Osteoblast (primary cell): Measurements from ENCODE around the gene CABP1. TPM values are rescaled to one million over a fixed set of nuclear protein-coding genes. Genes with fewer than 3 reads are reported as not detected.

Source experiments
- DNase-seq: peaks from one replicate; pipeline ENCODE4 v3.0.0; 2011; ENCODE audit warnings: low spot score, mixed read lengths; ENCODE audit not compliant: insufficient read length; ENCODE audit errors: missing footprints
- H2AFZ ChIP-seq: 2 replicates; pipeline ENCODE4 v1.6.0; 2011; ENCODE audit warnings: mild to moderate bottlenecking, low read length
- H3K27ac ChIP-seq: 2 replicates; pipeline ENCODE4 v1.5.1; 2011; ENCODE audit warnings: mild to moderate bottlenecking, low read depth, low read length, moderate library complexity
- H3K27me3 ChIP-seq: 2 replicates; pipeline ENCODE4 v1.6.0; 2012; ENCODE audit warnings: mild to moderate bottlenecking, control low read depth, inconsistent platforms, low read length, moderate library complexity; ENCODE audit not compliant: insufficient read depth
- H3K36me3 ChIP-seq: 2 replicates; pipeline ENCODE4 v1.5.1; 2011; ENCODE audit warnings: mild to moderate bottlenecking, low read length, control low read depth, moderate library complexity; ENCODE audit not compliant: insufficient read depth
- H3K4me1 ChIP-seq: 2 replicates; pipeline ENCODE4 v1.5.1; 2011; ENCODE audit warnings: mild to moderate bottlenecking, low read length, control low read depth, moderate library complexity; ENCODE audit not compliant: insufficient read depth
- H3K4me2 ChIP-seq: 2 replicates; pipeline ENCODE4 v1.6.0; 2011; ENCODE audit warnings: mild to moderate bottlenecking, low read length; ENCODE audit not compliant: insufficient read depth
- H3K4me3 ChIP-seq: fragments of 200-600 bp; sonication (generic); 3 replicates; pipeline ENCODE4 v1.5.1; 2012; ENCODE audit warnings: mild to moderate bottlenecking, low read length, inconsistent platforms; ENCODE audit not compliant: insufficient read depth
- H3K79me2 ChIP-seq: 2 replicates; pipeline ENCODE4 v1.6.0; 2012; ENCODE audit warnings: mild to moderate bottlenecking, low read length, control low read depth, inconsistent platforms; ENCODE audit not compliant: insufficient read depth
- H3K9me3 ChIP-seq: 2 replicates; pipeline ENCODE4 v1.5.1; 2011; ENCODE audit warnings: low read depth, low read length, control low read depth
- H4K20me1 ChIP-seq: 2 replicates; pipeline ENCODE4 v1.6.0; 2012; ENCODE audit warnings: mild to moderate bottlenecking, low read length, control low read depth; ENCODE audit not compliant: insufficient read depth
- CTCF ChIP-seq: IDR thresholded peaks from 2 replicates; pipeline ENCODE4 v1.5.1; 2011; ENCODE audit warnings: mild to moderate bottlenecking, low read depth, low read length, moderate library complexity; ENCODE audit errors: extremely low read depth
- total RNA-seq: library from RNA; depleted of rRNA; stranded (reverse); fragments of >200 nt; gene quantifications from 2 replicates; pipeline ENCODE4 v1.2.3, GENCODE V29; 2012

The CABP1 gene
- total RNA-seq, 1 donor: not detected

GRCh38 chr12:120693848-120694247 is 53.4 kb downstream of the CABP1 start:
- H2AFZ ChIP-seq: no peak overlapping the region
- no peaks in the 10 kb centered on the region for H3K27me3 ChIP-seq
- DNase-seq: no peak
- H3K27ac ChIP-seq: no peak overlapping the region
- H3K4me1 ChIP-seq: peaks cover 10% of the 10 kb centered on the region
- peaks cover 56% of the 10 kb centered on the region for H4K20me1 ChIP-seq
- H3K79me2 ChIP-seq: peaks cover 74% of the 10 kb centered on the region
- H3K4me3 ChIP-seq: no peak overlapping the region
- H3K4me2 ChIP-seq: no peak overlapping the region
- TF ChIP-seq CTCF: no peak
- H3K9me3 ChIP-seq: no peaks in the 10 kb centered on the region
- H3K36me3 ChIP-seq: peaks cover 49% of the 10 kb centered on the region

- H3K4me2 ChIP-seq: no peak overlapping the region
These were observed 56.2 kb downstream of the CABP1 start for GRCh38 chr12:120696626-120697025.

GRCh38 chr12:120697344-120697743 is 56.9 kb downstream of the CABP1 start:
- H3K9me3 ChIP-seq: no peaks in the 10 kb centered on the region
- H3K27ac ChIP-seq: no peak overlapping the region
- H4K20me1 ChIP-seq: peaks cover 28% of the 10 kb centered on the region
- no peak overlapping the region for H3K4me3 ChIP-seq
- no peak overlapping the region for H3K4me2 ChIP-seq
- H3K79me2 ChIP-seq: peaks cover 39% of the 10 kb centered on the region
- no peak for DNase-seq
- H3K27me3 ChIP-seq: no peaks in the 10 kb centered on the region
- no peak for TF ChIP-seq CTCF
- no peaks in the 10 kb centered on the region for H3K4me1 ChIP-seq
- no peak overlapping the region for H2AFZ ChIP-seq
- H3K36me3 ChIP-seq: peaks cover 77% of the 10 kb centered on the region

More at GRCh38 chr12:120696626-120697025, 56.2 kb downstream of the CABP1 start:
- no peak overlapping the region for H3K4me3 ChIP-seq
- no peak for TF ChIP-seq CTCF
- H3K27me3 ChIP-seq: no peaks in the 10 kb centered on the region
- DNase-seq: no peak
- H3K79me2 ChIP-seq: peaks cover 47% of the 10 kb centered on the region
- H3K4me1 ChIP-seq: no peaks in the 10 kb centered on the region
- no peak overlapping the region for H3K27ac ChIP-seq
- no peak overlapping the region for H2AFZ ChIP-seq
- no peaks in the 10 kb centered on the region for H3K9me3 ChIP-seq
- H3K36me3 ChIP-seq: peaks cover 71% of the 10 kb centered on the region
- peaks cover 29% of the 10 kb centered on the region for H4K20me1 ChIP-seq

GRCh38 chr12:120698665-120699064 is 58.2 kb downstream of the CABP1 start:
- no peak overlapping the region for H3K4me3 ChIP-seq
- no peak for TF ChIP-seq CTCF
- H3K27ac ChIP-seq: no peak overlapping the region
- H3K4me1 ChIP-seq: no peaks in the 10 kb centered on the region
- H3K4me2 ChIP-seq: no peak overlapping the region
- peaks cover 17% of the 10 kb centered on the region for H4K20me1 ChIP-seq
- peaks cover 26% of the 10 kb centered on the region for H3K79me2 ChIP-seq
- no peaks in the 10 kb centered on the region for H3K27me3 ChIP-seq
- DNase-seq: no peak
- H3K9me3 ChIP-seq: no peaks in the 10 kb centered on the region
- no peak overlapping the region for H2AFZ ChIP-seq
- H3K36me3 ChIP-seq: peaks cover 81% of the 10 kb centered on the region
